CD4-positive, alpha-beta T cell treated with Interleukin-15 for 4 hours (primary cell): Measurements from ENCODE around the gene SNTG2.

Experiments used
- DNase-seq: peaks from one replicate; pipeline ENCODE4 v3.0.0-alpha.2; 2020; ENCODE audit warnings: low spot score

SNTG2 gene

GRCh38 chr2:1002350-1002749 is 51.7 kb downstream of the SNTG2 start:
- DNase-seq = no peak

GRCh38 chr2:1004398-1004797 is 53.7 kb downstream of the SNTG2 start:
- no peak for DNase-seq

DNA sequence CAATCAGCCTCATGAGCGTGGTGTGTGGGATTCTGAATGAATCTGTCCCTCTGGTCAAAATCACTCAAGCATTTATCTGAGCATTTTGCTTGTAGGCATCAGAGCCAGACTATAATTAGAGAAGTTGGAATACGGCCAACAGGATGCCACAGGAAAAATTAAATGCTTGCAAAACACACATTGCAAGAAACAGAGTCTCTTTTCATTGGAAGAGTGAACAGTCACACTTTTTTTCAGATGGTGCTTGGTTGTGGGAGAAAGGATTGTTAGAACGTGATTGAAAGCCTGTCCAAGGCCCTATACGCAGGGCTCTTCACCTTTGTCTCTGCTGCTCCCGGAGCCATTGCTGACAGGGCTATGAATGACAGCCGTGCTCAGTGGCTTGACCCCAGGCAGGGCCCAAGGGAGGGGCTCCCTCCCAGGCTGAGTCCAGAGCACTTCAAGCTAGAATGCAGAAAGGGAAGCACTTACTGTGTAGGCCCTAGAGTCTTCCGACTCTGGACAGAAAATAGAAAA is 59.8 kb downstream of the SNTG2 start:
- DNase-seq = no peak

DNA sequence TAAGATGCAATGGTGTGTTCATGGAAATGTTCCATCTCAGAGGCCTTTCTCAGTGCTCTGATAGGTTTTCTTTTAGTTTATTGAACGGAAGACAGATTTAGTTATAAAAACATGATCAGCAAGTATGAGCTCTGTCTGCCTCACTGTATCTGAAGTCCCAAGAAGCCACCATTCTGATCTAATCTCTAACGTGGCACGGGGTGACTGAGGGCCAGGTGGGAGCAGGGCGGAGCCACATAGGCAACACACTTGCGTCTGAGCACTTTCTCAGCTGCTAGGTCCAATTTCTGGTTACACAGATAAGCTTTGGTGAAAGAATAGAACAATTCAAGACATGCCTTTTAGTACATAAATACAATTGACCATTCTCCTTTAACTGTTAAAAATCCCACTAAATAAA is 60.4 kb downstream of the SNTG2 start:
- DNase-seq = no peak

- no peak for DNase-seq
Measured at GRCh38 chr2:1011985-1012384, 61.3 kb downstream of the SNTG2 start.

DNA sequence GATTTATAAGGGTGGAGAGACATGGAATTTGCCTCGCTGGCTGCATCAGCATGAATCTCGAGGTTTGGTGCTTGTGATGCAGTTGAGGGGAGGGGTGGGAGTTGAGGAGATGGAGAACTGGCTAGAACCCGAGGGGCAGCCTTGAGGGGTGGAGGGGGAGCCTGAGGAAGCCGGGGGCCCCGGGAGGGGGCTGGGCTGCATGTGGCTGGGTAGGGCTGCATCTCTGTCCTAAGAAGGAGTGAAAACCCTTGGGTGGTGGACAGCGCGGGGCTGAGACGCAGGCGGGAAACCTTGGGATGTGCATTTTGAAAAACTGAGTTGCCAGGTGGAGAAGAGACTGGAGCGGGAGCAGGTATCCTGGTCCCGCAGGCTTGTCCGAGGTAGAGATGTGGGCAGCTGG is 64.2 kb downstream of the SNTG2 start:
- DNase-seq = no peak

DNA sequence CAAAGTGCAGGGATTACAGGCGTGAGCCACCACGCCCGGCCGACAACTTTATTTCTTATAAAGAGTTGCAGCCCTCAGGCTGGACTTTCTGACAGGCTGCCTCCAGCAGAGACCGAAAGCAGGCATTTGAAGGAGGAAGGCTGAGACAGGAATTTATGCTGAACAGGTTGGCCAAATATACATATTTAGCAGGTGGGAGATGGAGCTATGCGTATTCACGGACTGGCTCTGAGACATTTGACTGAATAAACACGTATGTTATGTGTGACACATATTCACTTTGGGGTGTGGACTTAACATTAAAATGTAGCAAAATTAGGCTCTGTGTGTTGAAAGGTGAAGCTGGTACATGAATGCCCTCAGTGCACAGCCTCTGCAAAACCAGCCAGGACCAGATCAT is 65.9 kb downstream of the SNTG2 start:
- no peak for DNase-seq

GRCh38 chr2:1017827-1018226 is 67.2 kb downstream of the SNTG2 start:
- DNase-seq = no peak

DNA sequence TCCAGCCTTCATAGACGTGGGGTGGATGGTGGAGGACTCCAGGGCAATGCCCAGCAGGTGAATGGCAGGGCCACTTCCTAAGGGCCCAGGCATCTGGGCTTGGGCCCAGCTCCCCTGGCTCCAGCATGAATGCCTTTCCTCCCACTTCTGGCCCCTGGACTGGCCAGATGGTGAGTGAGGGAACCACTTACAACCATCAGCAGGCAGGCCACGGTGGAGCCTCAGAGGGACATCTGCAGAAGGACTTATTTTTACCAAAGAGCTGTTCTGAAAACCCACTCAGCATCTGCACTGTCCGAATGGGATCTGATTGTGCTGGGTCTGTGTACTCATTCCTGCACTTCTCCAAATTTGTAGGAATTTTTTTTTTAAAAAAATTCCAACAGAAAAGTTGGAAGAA is 69.6 kb downstream of the SNTG2 start:
- DNase-seq = no peak

- DNase-seq = no peak
Measured at GRCh38 chr2:1022178-1022577, 71.5 kb downstream of the SNTG2 start.

GRCh38 chr2:1024981-1025380 is 74.3 kb downstream of the SNTG2 start:
- DNase-seq = no peak

DNA sequence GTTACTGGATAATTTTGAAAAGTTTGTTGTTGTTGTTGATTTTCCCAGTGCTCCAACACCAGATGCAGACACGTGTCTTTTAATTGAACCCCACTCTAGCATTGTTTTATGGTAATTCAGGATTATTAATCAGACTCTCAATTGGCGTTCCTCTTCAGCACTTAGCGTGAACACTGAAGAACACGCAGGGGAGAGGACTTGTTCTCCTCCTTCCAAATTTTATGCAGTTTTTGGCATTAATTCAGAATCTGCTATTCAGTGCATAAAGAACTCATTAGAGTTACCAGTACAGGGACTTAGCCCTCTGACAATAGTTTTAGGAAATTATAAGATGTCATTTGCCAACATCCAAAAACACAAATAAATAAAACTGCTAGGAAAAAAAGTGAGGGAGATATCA is 75.5 kb downstream of the SNTG2 start:
- no peak for DNase-seq

- DNase-seq = no peak
Measured at GRCh38 chr2:1028831-1029230, 78.2 kb downstream of the SNTG2 start.

GRCh38 chr2:1032030-1032429 is 81.4 kb downstream of the SNTG2 start:
- peak; percentile 5 for DNase-seq

- DNase-seq = no peak
Measured at GRCh38 chr2:1033069-1033468, 82.4 kb downstream of the SNTG2 start.

DNA sequence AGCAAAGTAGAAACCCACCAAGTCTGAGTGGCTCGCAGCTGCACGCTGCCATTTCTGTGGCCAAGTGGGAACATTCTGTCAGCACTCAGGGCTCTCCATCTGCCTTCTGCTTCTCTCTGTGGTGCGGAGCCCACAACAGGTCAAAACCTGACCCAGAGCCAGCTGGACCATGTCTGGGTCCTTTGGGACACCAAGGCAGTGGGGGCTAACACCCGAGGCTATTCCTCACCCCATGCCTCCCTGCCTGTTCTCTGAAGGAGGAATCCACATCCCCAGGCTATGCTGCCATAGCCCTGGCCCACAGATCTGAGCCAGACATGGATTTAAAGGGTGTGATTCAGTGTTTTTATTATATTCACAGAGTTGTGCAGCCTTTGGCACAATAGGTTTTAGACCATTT is 86.4 kb downstream of the SNTG2 start:
- DNase-seq = no peak

- no peak for DNase-seq
Measured at GRCh38 chr2:1039549-1039948, 88.9 kb downstream of the SNTG2 start.

DNA sequence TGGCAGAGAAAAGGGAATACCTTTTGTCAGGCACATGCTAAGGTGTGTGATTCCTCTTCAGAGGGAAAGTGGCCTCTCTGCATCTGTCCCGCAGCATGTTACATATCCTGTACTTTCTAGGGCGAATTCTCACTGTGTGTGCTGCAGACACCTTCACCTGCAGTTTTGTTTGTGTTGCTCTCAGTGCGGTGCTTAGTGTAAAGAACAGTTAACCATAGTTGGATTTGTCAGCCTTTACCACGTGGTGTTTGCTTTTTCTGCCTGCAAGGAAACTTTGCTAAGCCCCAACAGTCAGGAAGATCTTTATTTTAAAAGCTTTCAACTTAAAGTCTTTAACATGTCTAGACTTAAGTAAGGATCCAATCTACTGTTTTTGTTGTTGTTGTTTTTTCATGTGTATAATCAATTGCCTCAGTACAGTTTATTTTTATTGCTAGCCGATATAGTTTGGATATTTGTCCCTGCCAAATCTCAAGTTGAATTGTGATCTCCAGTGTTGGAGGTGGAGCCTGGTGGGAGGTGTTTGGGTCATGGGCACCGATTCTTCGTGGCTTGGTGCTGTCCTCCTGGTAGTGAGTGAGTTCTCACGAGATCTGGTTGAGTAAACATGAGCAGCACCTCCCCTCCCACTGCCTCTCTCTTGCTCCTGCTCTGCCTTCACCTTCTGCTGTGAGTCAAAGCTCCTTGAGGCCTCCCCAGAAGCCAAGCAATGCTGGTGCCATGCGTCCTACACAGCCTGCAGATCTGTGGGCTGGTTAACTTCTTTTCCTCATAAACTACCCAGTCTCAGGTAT is 90.6 kb downstream of the SNTG2 start:
- DNase-seq = no peak

DNA sequence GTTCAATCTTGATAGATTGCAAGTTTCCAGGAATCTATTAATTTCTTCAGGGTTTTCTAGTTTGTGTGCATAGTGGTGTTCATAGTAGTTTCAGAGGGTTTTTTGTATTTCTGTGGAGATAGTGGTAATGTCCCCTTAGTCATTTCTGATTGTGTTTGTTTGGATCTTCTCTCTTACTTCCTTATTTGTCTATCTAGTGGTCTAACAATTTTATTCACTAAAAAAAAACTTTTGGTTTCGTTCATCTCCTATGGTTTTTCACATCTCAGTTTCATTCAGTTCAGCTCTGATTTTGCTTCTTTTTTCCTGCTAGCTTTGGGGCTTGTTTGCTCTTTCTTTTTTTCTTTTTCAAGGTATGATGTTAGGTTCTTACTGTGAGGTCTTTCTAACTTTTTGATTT is 94.5 kb downstream of the SNTG2 start:
- DNase-seq = no peak

GRCh38 chr2:1046067-1046466 is 95.4 kb downstream of the SNTG2 start:
- no peak for DNase-seq

DNA sequence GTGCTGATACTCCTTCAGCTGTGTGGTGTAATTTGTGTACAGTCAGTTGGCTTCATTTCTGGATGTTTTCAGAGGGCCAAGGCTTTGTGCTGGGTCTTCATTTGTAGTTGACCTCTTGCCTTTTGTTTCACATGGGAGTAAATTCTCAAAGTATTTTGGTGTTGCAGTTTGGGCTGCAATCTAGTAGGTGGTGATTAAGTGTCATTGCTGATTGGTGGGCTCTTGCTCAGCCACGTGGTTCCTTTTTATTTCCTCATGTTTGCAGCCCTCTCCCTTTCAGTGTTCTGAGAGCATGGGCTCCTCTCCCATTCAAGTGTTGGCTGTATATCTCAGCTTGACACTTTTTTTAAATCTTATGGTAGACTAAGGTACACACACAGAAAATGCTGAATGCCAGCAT is 96.8 kb downstream of the SNTG2 start:
- no peak for DNase-seq

GRCh38 chr2:1049691-1050090 is 99.0 kb downstream of the SNTG2 start:
- no peak for DNase-seq

DNA sequence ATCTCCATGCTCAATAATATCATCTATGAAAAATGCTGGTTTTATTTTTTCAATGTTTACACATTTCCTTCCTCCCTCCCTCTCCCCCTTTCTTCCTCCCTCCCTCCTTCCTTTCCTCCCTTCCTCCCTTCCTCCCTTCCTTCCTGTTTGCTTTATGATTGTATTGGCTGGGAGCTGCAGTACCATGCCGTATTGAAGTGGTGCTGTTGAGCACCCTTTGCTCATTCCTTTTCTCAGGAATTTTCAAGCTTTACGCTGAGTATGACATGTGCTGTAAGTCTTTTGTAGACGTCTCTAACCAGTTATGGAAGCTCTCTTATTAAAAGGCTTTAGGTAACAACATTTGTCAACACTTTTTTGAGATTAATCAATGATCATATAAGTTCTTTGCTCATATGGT is 100.4 kb downstream of the SNTG2 start:
- no peak for DNase-seq

DNA sequence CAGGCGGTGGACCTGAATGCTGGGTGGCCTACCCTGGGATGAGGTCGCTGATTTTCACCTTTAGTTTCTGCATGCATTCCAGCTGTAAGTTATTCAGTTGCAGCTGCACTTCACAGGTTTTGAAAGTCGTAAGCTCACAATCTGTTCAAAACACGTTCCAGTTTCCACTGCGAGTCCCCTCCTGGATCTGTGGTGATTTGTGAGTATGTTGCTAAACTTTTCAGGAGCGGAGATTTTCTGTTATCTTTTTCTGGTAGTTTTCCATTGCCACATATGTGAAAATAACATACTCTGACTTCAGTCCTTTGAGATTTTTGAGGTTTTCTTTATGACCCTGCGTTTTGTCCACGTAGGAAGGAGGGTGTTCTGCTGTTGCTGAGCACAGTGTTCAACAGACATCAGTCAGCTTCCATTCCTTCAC is 102.1 kb downstream of the SNTG2 start:
- no peak for DNase-seq
